GM19395 (cell line): Measurements from ENCODE around the gene SMARCC1.
"Not testable (repeated sequence)": the region's sequence is repeated elsewhere in the genome, so short reads cannot be mapped to it uniquely, and the experiment has no call there.

ENCODE experiments used
- ATAC-seq: cut with Tn5 transposase; IDR thresholded peaks from one replicate; pipeline ENCODE4 v1.9.1; 2021; ENCODE audit warnings: mild to moderate bottlenecking, moderate library complexity; ENCODE audit not compliant: unreplicated experiment

The SMARCC1 gene

GRCh38 chr3:47772047-47772446, 9.6 kb downstream of the SMARCC1 start:
- ATAC-seq: no peak

DNA sequence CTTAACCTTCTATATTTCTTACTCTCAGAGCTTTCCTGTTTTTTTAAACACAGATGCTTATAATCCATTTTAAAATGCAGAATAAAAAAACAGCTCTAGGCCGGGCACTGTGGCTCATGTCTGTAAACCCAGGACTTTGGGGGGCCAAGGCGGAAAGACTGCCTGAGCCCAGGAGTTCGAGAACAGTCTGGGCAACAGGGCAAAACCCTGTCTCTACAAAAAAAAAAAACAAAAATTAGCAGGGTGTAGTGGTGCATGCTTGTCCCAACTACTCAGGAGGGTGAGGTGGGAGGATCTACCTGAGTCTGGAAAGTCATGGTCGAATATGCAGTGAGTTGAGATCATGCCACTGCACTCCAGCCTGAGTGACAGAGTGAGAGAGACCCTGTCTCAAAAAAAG, 15.5 kb downstream of the SMARCC1 start:
- no peak for ATAC-seq

DNA sequence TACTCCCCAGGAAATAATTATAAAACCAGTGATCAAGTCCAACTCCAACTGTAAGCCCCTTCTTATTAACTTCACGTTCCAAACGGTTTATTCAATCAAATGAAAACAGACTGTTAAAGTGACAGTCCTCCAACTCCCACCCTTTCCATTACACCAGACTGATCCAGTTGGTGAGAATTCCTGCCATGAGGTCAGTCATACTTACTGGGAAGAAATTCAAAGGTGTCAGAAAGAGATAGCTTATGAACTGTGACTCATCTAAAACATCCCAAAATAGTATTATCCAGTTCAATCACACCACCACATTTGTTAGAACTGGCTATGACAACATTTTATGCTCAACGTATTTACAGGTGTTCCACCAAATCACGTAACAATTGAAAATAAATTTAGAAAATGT, 19.5 kb downstream of the SMARCC1 start:
- no peak for ATAC-seq

DNA sequence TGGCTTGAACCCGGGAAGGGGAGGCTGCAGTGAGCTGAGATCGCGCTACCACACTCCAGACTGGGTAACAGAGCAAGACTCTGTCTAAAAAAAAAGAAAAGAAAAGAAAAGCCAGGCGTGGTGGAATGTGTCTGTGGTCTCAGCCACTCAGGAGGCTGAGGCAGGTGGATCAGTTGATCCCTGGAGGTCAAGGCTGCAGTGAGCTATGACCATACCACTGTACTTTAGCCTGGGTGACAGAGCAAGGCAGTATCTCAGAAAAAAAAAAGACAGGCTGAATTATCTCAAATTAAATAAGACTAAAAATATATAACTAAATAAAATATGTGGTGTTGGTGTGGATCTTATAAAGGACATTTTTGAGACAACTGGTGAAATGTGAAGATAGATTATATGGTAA, 20.6 kb downstream of the SMARCC1 start:
- ATAC-seq: no peak

GRCh38 chr3:47760207-47760606, 21.5 kb downstream of the SMARCC1 start:
- ATAC-seq: not testable (repeated sequence)

GRCh38 chr3:47758261-47759025, 23.2 kb downstream of the SMARCC1 start:
- ATAC-seq: no peak

DNA sequence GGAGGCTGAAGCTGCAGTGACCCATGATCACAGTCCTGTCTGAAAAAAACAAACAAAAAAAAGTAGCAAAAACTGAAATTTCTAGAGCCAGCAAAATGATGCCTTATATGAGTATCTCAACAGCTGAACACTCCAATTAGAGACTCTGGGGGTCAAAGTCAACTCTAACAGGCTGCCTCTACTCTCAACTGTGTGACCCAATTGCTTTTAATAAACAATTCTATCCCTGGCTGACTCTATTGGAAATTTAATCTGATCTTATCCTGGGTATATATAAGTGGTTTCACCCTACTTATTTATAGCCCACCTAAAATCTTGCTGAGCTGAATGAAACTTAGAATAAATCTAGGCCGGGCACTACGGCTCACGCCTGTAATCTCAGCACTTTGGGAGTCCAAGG, 29.0 kb downstream of the SMARCC1 start:
- ATAC-seq: no peak

DNA sequence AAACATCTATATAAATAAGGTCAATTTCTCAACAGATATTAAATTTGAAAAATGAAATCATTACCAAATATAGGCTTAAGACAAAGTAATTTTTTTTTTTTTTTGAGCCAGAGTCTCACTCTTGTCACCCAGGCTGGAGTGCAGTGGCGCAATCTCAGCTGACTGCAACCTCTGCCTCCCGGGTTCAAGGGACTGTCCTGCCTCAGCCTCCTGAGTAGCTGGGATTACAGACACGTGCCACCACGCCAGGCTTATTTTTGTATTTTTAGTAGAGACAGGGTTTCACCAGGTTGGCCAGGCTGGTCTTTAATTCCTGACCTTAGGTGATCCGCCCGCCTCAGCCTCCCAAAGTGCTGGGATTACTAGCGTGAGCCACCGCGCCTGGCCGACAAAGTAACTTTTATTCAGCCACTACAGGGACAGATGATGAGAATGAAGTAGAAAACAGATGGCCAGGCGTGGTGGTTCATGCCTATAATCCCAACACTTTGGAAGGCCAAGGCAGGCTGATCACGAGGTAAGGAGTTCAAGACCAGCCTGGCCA, 30.8 kb downstream of the SMARCC1 start:
- ATAC-seq: not testable (repeated sequence)

- no peak for ATAC-seq
Observed at GRCh38 chr3:47747558-47747957, 34.1 kb downstream of the SMARCC1 start.

DNA sequence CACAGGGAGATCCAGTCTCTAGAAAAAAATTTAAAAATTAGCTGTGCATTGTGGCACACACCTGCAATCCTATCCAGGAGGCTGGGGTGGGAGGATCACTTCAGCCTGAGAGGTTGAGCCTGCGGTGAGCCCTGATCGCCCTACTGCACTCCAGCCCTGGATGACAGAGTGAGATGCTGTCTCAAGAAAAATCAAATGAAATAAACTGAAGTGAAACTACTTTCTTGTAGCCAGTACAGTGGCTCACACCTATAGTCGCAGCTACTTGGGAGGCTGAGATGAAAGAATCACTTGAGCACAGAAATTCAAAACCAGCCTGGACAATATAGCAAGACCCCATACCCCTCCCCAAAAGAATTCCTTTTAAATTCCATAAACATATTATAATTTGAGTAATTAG, 35.4 kb downstream of the SMARCC1 start:
- no peak for ATAC-seq

GRCh38 chr3:47743855-47744254, 37.8 kb downstream of the SMARCC1 start:
- no peak for ATAC-seq

DNA sequence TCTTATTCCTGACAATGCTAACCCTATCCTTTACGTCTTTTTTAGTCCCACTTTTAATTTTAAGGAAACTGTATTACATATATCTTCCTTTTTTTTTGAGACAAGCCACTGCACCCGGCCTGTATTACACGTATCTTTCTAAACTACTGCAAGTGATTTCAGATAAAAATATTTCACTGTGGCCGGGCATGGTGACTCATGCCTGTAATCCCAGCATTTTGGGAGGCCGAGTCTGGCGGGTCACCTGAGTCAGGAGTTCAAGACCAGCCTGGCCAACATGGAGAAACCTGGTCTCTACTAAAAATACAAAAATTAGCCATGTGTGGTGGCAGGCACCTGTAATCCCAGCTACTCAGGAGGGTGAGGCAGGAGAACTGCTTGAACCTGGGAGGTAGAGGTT, 38.3 kb downstream of the SMARCC1 start:
- ATAC-seq: not testable (repeated sequence)

GRCh38 chr3:47741925-47742324, 39.8 kb downstream of the SMARCC1 start:
- ATAC-seq: no peak

DNA sequence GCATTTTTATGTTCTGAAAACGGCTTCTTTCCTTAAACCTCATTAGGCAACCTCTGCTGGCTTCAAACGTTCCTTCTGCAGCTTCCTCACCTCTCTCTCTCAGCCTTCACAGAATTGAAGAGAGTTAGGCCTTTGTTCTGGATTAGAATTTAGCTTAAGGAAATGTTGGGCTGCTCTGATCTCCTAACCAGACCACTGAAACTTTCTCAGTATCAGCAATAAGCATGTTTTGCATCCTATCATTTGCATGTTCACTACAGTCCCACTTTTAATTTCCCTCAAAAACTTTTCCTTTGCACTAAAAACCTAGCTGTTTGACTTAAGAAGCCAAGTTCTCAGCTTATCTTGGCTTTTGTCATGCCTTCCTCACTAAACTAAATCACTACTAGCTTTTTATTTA, 49.5 kb downstream of the SMARCC1 start:
- no peak for ATAC-seq

- ATAC-seq: no peak
Observed at GRCh38 chr3:47731061-47731460, 50.6 kb downstream of the SMARCC1 start.

GRCh38 chr3:47722859-47723258, 58.8 kb downstream of the SMARCC1 start:
- no peak for ATAC-seq

DNA sequence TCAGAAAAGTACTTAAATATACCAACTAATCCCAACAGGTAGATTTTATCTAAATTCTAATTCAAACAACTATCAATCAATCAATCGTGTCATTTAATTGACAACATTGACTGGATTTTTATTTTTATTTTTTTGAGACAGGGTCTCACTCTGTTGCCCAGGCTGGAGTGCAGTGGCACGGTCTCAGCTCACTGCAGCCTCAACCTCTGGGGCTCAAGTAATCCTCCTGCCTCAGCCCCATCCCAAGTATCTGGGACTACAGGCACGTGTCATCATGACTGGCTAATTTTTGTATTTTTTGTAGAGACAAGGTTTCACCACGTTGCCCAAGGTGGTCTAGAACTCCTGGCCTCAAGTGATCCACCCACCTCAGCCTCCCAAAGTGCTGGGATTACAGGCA, 64.2 kb downstream of the SMARCC1 start:
- ATAC-seq: not testable (repeated sequence)

DNA sequence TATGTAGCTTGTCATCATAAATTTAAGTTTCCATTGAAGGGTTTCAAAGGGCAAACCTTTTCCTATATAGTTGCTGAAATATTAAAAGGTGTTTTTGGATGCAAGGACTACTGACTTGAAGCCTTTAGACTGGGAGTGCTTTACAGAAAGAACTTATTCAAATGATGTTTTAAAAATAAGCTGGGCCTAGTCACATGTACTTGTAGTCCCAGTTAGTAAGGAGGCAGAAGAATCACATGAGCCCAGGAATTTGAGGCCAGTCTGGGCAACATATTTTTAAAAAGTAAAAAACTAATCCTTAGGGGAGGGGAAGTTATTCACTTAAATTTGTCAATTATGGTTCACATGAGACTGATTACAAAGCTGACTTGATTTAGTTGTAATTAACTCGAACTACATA, 65.0 kb downstream of the SMARCC1 start:
- ATAC-seq: no peak

DNA sequence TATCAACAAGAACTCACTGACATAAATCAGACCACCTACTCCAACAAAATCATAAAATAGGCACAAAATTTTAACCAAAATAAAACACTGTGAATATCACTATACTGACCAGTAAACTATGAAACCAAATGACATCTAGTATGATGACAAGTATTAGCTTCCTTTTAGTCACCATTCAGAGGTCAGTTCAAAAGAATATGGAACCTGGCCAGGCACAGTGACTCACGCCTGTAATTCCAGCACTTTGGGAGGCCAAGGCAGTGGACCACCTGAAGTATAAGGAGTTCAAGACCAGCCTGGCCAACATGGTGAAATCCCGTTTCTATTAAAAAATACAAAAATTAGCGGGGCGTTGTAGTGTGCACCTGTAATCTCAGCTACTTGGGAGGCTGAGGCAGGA, 65.8 kb downstream of the SMARCC1 start:
- ATAC-seq: no peak

DNA sequence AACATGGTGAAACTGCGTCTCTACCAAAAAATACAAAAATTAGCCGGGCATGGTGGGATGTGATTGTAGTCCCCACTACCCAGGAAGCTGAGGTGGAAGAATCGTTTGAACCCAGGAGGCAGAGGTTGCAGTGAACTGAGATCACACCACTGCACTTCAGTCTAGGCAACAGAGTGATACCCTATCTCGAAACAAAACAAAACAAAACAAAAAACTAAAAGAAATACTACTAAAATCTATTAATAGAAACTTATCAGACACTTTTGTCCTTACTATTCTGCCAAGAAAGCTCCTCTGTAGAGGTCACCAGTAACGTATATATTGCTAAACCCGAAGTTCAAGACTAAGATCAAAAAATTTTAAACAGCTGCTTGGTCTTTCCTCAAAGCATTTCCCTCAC, 67.1 kb downstream of the SMARCC1 start:
- no peak for ATAC-seq

- ATAC-seq: no peak
Observed at GRCh38 chr3:47713655-47714054, 68.0 kb downstream of the SMARCC1 start.

DNA sequence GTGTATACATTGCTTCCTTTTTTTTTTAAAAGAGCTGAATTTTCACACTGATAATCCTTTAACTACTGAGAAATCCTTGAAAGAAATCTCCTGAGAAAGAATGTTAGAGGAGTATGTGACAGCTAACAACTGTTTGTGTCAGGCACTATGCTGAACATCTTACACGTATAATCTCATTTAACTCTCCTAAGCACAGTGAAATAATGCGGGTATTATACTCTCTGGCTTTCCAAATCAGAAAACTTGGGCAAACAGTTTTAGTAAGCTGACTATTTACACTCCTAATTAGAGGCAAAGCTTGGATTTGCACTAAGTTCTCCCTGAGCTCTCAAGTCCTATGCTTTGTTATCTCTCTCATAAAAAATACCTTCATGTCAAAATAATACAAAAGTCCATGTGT, 69.3 kb downstream of the SMARCC1 start:
- ATAC-seq: no peak

DNA sequence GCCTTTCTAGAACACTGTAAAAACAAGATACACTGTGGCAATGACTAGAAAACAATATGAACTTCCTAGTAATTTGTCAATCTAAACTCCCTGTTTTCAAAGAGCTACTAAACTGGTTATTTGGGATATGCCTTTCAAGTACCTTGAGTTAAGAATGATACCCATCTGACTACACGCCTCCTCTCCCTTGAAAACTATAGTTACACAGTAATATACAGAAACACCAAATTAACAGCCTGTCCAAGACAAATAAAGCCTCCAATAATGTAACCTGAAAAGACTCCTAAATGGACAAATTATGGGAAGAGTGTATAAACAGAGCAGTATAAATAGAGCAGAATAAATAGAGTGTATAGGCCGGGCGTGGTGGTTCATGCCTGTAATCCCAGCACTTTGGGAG, 70.1 kb downstream of the SMARCC1 start:
- no peak for ATAC-seq
